HL-60 (cell line): Measurements from ENCODE around the gene PXDN.

Experiments used
- DNase-seq, 2 experiments: peaks; one replicate each; pipeline ENCODE4 v3.0.0-alpha.2; 2010 to 2020; ENCODE audit warnings: low read depth in 1 of 2, low spot score in 1 of 2
- H3K27ac ChIP-seq: fragments of 250-450 bp; sonication (Bioruptor Pico); replicated peaks from 2 replicates; pipeline ENCODE4 v1.5.1; 2020; ENCODE audit warnings: mild to moderate bottlenecking, moderate library complexity
- H3K27me3 ChIP-seq: fragments of 250-450 bp; sonication (Bioruptor Pico); 2 replicates; pipeline ENCODE4 v1.5.1; 2021; ENCODE audit warnings: mild to moderate bottlenecking, moderate library complexity; ENCODE audit not compliant: insufficient read depth, poor library complexity, severe bottlenecking
- H3K4me3 ChIP-seq: replicated peaks from 2 replicates; pipeline ENCODE4 v1.5.1; 2011; ENCODE audit warnings: mild to moderate bottlenecking, control low read depth, low read length; ENCODE audit not compliant: insufficient read depth
- CTCF ChIP-seq: IDR thresholded peaks from one replicate; pipeline ENCODE4 v1.5.1; 2011; ENCODE audit warnings: low read length, control low read depth, inconsistent platforms; ENCODE audit not compliant: insufficient read depth
- GABPA ChIP-seq: IDR thresholded peaks from 2 replicates; pipeline ENCODE4 v1.6.1; 2012; ENCODE audit warnings: low read depth
- POLR2AphosphoS5 ChIP-seq: IDR thresholded peaks from 2 replicates; pipeline ENCODE4 v1.6.1; 2012; ENCODE audit warnings: low read depth
- REST ChIP-seq: IDR thresholded peaks from 2 replicates; pipeline ENCODE4 v1.6.1; 2012; ENCODE audit warnings: low read depth; ENCODE audit not compliant: insufficient replicate concordance
- SPI1 ChIP-seq: IDR thresholded peaks from 2 replicates; pipeline ENCODE4 v1.6.1; 2012; ENCODE audit warnings: low read depth, mild to moderate bottlenecking, borderline replicate concordance

Gene PXDN

GRCh38 chr2:1606421-1607235 lies 137.7 kb downstream of the PXDN start:
- Histone ChIP-seq H3K27me3 (no peaks in the 10 kb centered on the region), H3K27ac (no peak overlapping the region), H3K4me3 (no peak overlapping the region)
- TF ChIP-seq SPI1 (no peak), POLR2AphosphoS5 (no peak), REST (no peak), CTCF (no peak), GABPA (no peak)
- DNase-seq: no peak

- DNase-seq: no peak
- H3K27me3 ChIP-seq: no peaks in the 10 kb centered on the region
- TF ChIP-seq GABPA (no peak), POLR2AphosphoS5 (no peak), CTCF (no peak), REST (no peak), SPI1 (no peak)
- H3K27ac ChIP-seq: no peak overlapping the region
- H3K4me3 ChIP-seq: no peak overlapping the region
Measured at GRCh38 chr2:1606046-1606400, 138.3 kb downstream of the PXDN start.

- DNase-seq: no peak
- no peak for TF ChIP-seq GABPA
- TF ChIP-seq CTCF: no peak
- Histone ChIP-seq H3K27ac (no peak overlapping the region), H3K27me3 (no peaks in the 10 kb centered on the region), H3K4me3 (no peak overlapping the region)
Measured at GRCh38 chr2:1605102-1606045, 138.9 kb downstream of the PXDN start.
